Femur (tissue), 1 donor: ENCODE measurements around the gene CMYA5.

ENCODE experiments used
- DNase-seq: peaks from one replicate; pipeline ENCODE4 v3.0.0-alpha.2; 2017

Gene CMYA5

GRCh38 chr5:79841172-79841571 lies 151.5 kb downstream of the CMYA5 start:
- no peak for DNase-seq

GRCh38 chr5:79842006-79842881 lies 152.6 kb downstream of the CMYA5 start:
- DNase-seq = no peak

- DNase-seq = no peak
Observed at GRCh38 chr5:79842991-79843390, 153.4 kb downstream of the CMYA5 start.

GRCh38 chr5:79843450-79844388 lies 154.1 kb downstream of the CMYA5 start:
- no peak for DNase-seq

- no peak for DNase-seq
Observed at GRCh38 chr5:79844571-79844970, 154.9 kb downstream of the CMYA5 start.

GRCh38 chr5:79845448-79846197 lies 156.0 kb downstream of the CMYA5 start:
- no peak for DNase-seq

- no peak for DNase-seq
Observed at GRCh38 chr5:79846198-79846521, 156.5 kb downstream of the CMYA5 start.

- no peak for DNase-seq
Observed at GRCh38 chr5:79847561-79847960, 157.9 kb downstream of the CMYA5 start.

- DNase-seq = no peak
Observed at GRCh38 chr5:79849061-79849460, 159.4 kb downstream of the CMYA5 start.
